Prostate gland (tissue), 2 donors: Measurements from ENCODE around the gene RAB3GAP2.

ENCODE experiments used
- CTCF ChIP-seq, 4 experiments: fragments of 200-600 bp in 2 of 4; fragments of 450-650 bp in 2 of 4; sonication (generic) in 2 of 4; IDR thresholded peaks; 1 replicate in 3 of 4; 2 replicates in 1 of 4; pipeline ENCODE4 v1.5.1; 2016 to 2019; ENCODE audit warnings: antibody characterized with exemption in 4 of 4, mild to moderate bottlenecking in 2 of 4, moderate library complexity in 2 of 4
- POLR2A ChIP-seq: fragments of 450-650 bp; IDR thresholded peaks from one replicate; pipeline ENCODE4 v1.6.1; 2016; ENCODE audit warnings: antibody characterized with exemption, mild to moderate bottlenecking

DNA sequence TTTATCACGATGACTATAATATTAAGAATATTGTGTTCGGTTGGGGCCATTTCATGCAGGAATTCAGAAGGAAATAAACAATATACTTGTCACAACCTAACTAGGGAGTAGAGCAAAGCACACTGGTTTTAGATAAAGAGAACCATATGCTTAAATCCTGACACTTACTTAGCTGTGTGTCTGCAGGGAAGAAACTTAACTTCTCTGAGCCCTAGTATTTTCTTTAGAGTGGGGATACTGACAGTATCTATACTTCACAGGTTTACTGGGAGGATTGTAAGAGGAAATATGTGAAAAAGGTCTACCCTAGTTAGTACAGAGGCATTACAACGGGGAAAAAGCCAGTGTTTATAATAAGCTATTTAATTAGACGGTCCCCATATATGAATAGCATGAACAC, 105.4 kb downstream of the RAB3GAP2 start:
- TF ChIP-seq POLR2A (no peak), CTCF (IDR thresholded peaks at IDR 0.05) (no peak)
